Loucy (cell line): ENCODE data around the gene DDX17.

Experiments used
- H2AFZ ChIP-seq: fragments of 200-600 bp; sonication (generic); 2 replicates; pipeline ENCODE4 v1.6.0; 2016; ENCODE audit warnings: antibody characterized with exemption, mild to moderate bottlenecking, low read length, moderate library complexity
- H3F3A ChIP-seq: fragments of 200-600 bp; 2 replicates; pipeline ENCODE4 v1.6.0; 2016; ENCODE audit warnings: antibody characterized with exemption, low read depth, mild to moderate bottlenecking
- H3K27me3 ChIP-seq: fragments of 200-600 bp; sonication (generic); 2 replicates; pipeline ENCODE4 v1.6.1; 2014; ENCODE audit warnings: low read length, mild to moderate bottlenecking; ENCODE audit not compliant: insufficient read depth, poor library complexity, severe bottlenecking
- H3K36me3 ChIP-seq: fragments of 200-600 bp; sonication (generic); 2 replicates; pipeline ENCODE4 v1.6.1; 2016; ENCODE audit warnings: low read length; ENCODE audit not compliant: insufficient read depth
- H3K4me1 ChIP-seq: fragments of 200-600 bp; sonication (generic); 2 replicates; pipeline ENCODE4 v1.5.1; 2014; ENCODE audit warnings: low read length, mild to moderate bottlenecking; ENCODE audit not compliant: insufficient read depth, poor library complexity, severe bottlenecking
- H3K4me2 ChIP-seq: fragments of 200-600 bp; sonication (generic); 2 replicates; pipeline ENCODE4 v1.6.0; 2014; ENCODE audit warnings: antibody characterized with exemption, low read length, low read depth, mild to moderate bottlenecking; ENCODE audit not compliant: poor library complexity, severe bottlenecking
- H3K4me3 ChIP-seq: fragments of 200-600 bp; sonication (generic); 2 replicates; pipeline ENCODE4 v1.5.1; 2014; ENCODE audit warnings: low read length, mild to moderate bottlenecking, mixed read lengths; ENCODE audit not compliant: poor library complexity, severe bottlenecking
- H3K79me2 ChIP-seq: fragments of 200-600 bp; sonication (generic); 2 replicates; pipeline ENCODE4 v1.6.1; 2014; ENCODE audit warnings: low read length; ENCODE audit not compliant: insufficient read depth
- H3K9ac ChIP-seq: fragments of 200-600 bp; sonication (generic); 2 replicates; pipeline ENCODE4 v1.6.0; 2014; ENCODE audit warnings: mild to moderate bottlenecking, low read depth, low read length, moderate library complexity; ENCODE audit not compliant: poor library complexity, severe bottlenecking
- H3K9me2 ChIP-seq: fragments of 200-600 bp; sonication (generic); replicated peaks from 2 replicates; pipeline ENCODE4 v1.6.1; 2016; ENCODE audit warnings: low read depth, low read length, mixed read lengths
- H3K9me3 ChIP-seq: fragments of 200-600 bp; sonication (generic); 2 replicates; pipeline ENCODE4 v1.6.1; 2014; ENCODE audit warnings: mild to moderate bottlenecking, antibody characterized with exemption, low read length, low read depth; ENCODE audit not compliant: insufficient read depth
- H4K20me1 ChIP-seq: fragments of 200-600 bp; sonication (generic); 2 replicates; pipeline ENCODE4 v1.6.0; 2014; ENCODE audit warnings: antibody characterized with exemption, low read length, mild to moderate bottlenecking; ENCODE audit not compliant: insufficient read depth, poor library complexity, severe bottlenecking
- CTCF ChIP-seq: fragments of 200-600 bp; sonication (generic); conservative IDR thresholded peaks from 2 replicates; pipeline ENCODE4 v1.5.1; 2014; ENCODE audit warnings: mild to moderate bottlenecking, antibody characterized with exemption, low read length
- EZH2phosphoT487 ChIP-seq: fragments of 200-600 bp; IDR thresholded peaks from 2 replicates; pipeline ENCODE4 v1.6.1; 2018; ENCODE audit warnings: antibody characterized with exemption, mild to moderate bottlenecking, moderate library complexity, borderline replicate concordance

DDX17 gene

GRCh38 chr22:38523479-38523878 lies 17.4 kb upstream of the DDX17 start:
- Histone ChIP-seq H4K20me1 (no peaks in the 10 kb centered on the region), H3F3A (no peaks in the 10 kb centered on the region), H3K9me2 (no peaks in the 10 kb centered on the region), H3K9me3 (no peaks in the 10 kb centered on the region), H3K27me3 (no peaks in the 10 kb centered on the region), H3K79me2 (no peaks in the 10 kb centered on the region), H2AFZ (no peak overlapping the region), H3K4me3 (no peak overlapping the region), H3K9ac (no peak overlapping the region), H3K36me3 (no peaks in the 10 kb centered on the region), H3K4me2 (no peak overlapping the region), H3K4me1 (no peaks in the 10 kb centered on the region)
- no peak for TF ChIP-seq EZH2phosphoT487
- TF ChIP-seq CTCF, result no peak

DNA sequence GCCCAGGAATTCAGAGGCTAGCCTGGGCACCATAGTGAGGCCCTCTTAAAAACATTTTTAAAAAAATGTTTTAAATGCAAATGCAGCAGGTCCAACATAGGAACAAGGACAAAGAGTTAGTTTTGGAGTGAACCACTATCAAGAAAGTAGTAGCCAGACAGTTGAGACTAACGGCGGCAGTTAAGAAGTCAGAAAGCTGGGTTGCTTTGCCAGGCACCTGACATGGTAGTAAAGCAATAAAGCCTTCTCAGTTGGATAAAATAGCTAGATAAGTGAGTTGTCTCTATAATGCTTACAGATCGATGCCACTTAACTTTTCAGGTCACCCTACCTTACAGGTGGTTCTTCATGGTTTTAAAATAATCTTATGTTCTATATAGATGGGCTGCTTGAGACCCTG lies 16.9 kb upstream of the DDX17 start:
- no peaks in the 10 kb centered on the region for H3K4me1 ChIP-seq
- H3K36me3 ChIP-seq, result no peaks in the 10 kb centered on the region
- no peaks in the 10 kb centered on the region for H3K27me3 ChIP-seq
- H2AFZ ChIP-seq, result no peak overlapping the region
- no peaks in the 10 kb centered on the region for H3K9me2 ChIP-seq
- no peak overlapping the region for H3K4me3 ChIP-seq
- H3K79me2 ChIP-seq, result no peaks in the 10 kb centered on the region
- H3K9me3 ChIP-seq, result no peaks in the 10 kb centered on the region
- H3K4me2 ChIP-seq, result no peak overlapping the region
- H3K9ac ChIP-seq, result no peak overlapping the region
- TF ChIP-seq EZH2phosphoT487 (no peak), CTCF (no peak)
- no peaks in the 10 kb centered on the region for H4K20me1 ChIP-seq
- H3F3A ChIP-seq, result no peaks in the 10 kb centered on the region

- TF ChIP-seq EZH2phosphoT487, result no peak
- H3K4me2 ChIP-seq, result no peak overlapping the region
Observed at GRCh38 chr22:38519453-38520250, 13.5 kb upstream of the DDX17 start.

GRCh38 chr22:38518620-38519019 lies 12.5 kb upstream of the DDX17 start:
- no peak for TF ChIP-seq EZH2phosphoT487
- no peak for TF ChIP-seq CTCF
- Histone ChIP-seq H3F3A (no peaks in the 10 kb centered on the region), H3K9ac (no peak overlapping the region), H3K27me3 (no peaks in the 10 kb centered on the region), H3K4me1 (no peaks in the 10 kb centered on the region), H3K79me2 (no peaks in the 10 kb centered on the region), H3K4me2 (no peak overlapping the region), H2AFZ (no peak overlapping the region), H3K36me3 (no peaks in the 10 kb centered on the region), H3K9me3 (no peaks in the 10 kb centered on the region), H3K9me2 (no peaks in the 10 kb centered on the region), H4K20me1 (no peaks in the 10 kb centered on the region), H3K4me3 (no peak overlapping the region)

More at GRCh38 chr22:38519453-38520250, 13.5 kb upstream of the DDX17 start:
- no peaks in the 10 kb centered on the region for H3K4me1 ChIP-seq
- no peak overlapping the region for H2AFZ ChIP-seq
- H4K20me1 ChIP-seq, result no peaks in the 10 kb centered on the region
- no peak overlapping the region for H3K9ac ChIP-seq
- H3K4me3 ChIP-seq, result no peak overlapping the region
- no peaks in the 10 kb centered on the region for H3K9me3 ChIP-seq
- H3K27me3 ChIP-seq, result no peaks in the 10 kb centered on the region
- no peaks in the 10 kb centered on the region for H3K9me2 ChIP-seq
- H3F3A ChIP-seq, result no peaks in the 10 kb centered on the region
- no peaks in the 10 kb centered on the region for H3K79me2 ChIP-seq
- H3K36me3 ChIP-seq, result no peaks in the 10 kb centered on the region
